ENCODE data around the gene RETREG3.

DNA sequence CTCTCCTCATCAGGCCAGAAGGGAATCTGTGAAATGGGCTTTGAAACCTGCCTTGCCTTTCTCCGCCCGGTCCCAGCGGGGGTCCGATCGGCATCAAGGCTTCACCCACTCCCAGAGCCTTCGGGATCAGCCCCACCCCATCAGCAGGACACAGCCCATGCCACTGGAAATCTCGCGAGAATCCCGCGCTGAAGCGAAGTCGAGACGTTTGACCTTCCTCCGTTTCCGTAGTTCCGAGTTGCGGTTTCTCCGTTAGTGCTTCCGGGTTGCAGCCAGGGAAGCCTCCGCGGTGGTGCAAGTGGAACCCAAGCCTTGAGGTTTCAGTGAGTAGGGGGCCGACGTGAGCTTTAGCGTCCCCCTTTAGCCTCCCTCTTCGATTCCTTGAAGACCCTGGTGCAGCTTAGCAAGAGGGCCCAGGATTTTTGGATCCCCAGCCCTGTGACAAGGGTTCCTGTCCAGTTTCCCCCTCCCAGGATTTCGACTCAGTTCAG is 47.2 kb downstream of the RETREG3 start, which contains the start of gene COASY:
- TF ChIP-seq, protein P1, sequence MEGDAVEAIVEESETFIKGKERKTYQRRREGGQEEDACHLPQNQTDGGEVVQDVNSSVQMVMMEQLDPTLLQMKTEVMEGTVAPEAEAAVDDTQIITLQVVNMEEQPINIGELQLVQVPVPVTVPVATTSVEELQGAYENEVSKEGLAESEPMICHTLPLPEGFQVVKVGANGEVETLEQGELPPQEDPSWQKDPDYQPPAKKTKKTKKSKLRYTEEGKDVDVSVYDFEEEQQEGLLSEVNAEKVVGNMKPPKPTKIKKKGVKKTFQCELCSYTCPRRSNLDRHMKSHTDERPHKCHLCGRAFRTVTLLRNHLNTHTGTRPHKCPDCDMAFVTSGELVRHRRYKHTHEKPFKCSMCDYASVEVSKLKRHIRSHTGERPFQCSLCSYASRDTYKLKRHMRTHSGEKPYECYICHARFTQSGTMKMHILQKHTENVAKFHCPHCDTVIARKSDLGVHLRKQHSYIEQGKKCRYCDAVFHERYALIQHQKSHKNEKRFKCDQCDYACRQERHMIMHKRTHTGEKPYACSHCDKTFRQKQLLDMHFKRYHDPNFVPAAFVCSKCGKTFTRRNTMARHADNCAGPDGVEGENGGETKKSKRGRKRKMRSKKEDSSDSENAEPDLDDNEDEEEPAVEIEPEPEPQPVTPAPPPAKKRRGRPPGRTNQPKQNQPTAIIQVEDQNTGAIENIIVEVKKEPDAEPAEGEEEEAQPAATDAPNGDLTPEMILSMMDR (IDR thresholded peaks at IDR 0.05; ENCODE audit: poor library complexity), result no peak
- TF ChIP-seq EZH2phosphoT487 (IDR thresholded peaks at IDR 0.05; ENCODE audit: low read depth, severe bottlenecking, unreplicated experiment), result no peak
- TF ChIP-seq EZH2 (IDR thresholded peaks at IDR 0.05; ENCODE audit: borderline replicate concordance), result no peak

All from hepatocyte (in vitro differentiated cells).